H1 (cell line): ENCODE results near the gene IMPDH1. TPM values are rescaled to one million over a fixed set of nuclear protein-coding genes. Genes with fewer than 3 reads are reported as not detected.

Source experiments
- CTCF ChIA-PET: fragments of 300-600 bp; sonication (Branson Sonifier 250); formaldehyde crosslinking; loops from one replicate; lab custom pipeline; 2021; ENCODE audit not compliant: partially characterized antibody; lab: Charles Lee
- POLR2A ChIA-PET: fragments of 300-600 bp; sonication (Branson Sonifier 250); formaldehyde crosslinking; loops from one replicate; lab custom pipeline; 2021; ENCODE audit warnings: inconsistent platforms; ENCODE audit not compliant: partially characterized antibody; lab: Charles Lee
- DNase-seq, 2 experiments: peaks; one replicate each; pipeline versions ENCODE4 v3.0.0 to v3.0.0-alpha.2; 2010 to 2022; ENCODE audit warnings: low spot score in 2 of 2, low read depth in 1 of 2, mixed read lengths in 1 of 2
- FAIRE-seq: peaks from 2 replicates; lab custom pipeline; 2011; peaks lifted over from hg19 to GRCh38; lab: Jason Lieb, UNC
- H2AFZ ChIP-seq: 2 replicates; pipeline ENCODE4 v1.8.1; 2012; ENCODE audit warnings: low read length, inconsistent platforms
- H2AK5ac ChIP-seq: 2 replicates; pipeline ENCODE4 v1.6.1; 2013; ENCODE audit warnings: low read depth, low read length
- H2BK120ac ChIP-seq: replicated peaks from 2 replicates; pipeline ENCODE3; 2013; ENCODE audit warnings: low read depth, low read length, inconsistent platforms
- H2BK12ac ChIP-seq: 2 replicates; pipeline ENCODE4 v1.6.1; 2013; ENCODE audit warnings: low read depth, low read length
- H2BK15ac ChIP-seq: 2 replicates; pipeline ENCODE4 v1.6.1; 2013; ENCODE audit warnings: low read length
- H2BK20ac ChIP-seq: 2 replicates; pipeline ENCODE4 v1.6.1; 2013; ENCODE audit warnings: low read length
- H2BK5ac ChIP-seq: 2 replicates; pipeline ENCODE4 v1.6.1; 2013; ENCODE audit warnings: low read depth, low read length
- H3K14ac ChIP-seq: 2 replicates; pipeline ENCODE4 v1.6.1; 2013; ENCODE audit warnings: inconsistent platforms; ENCODE audit not compliant: insufficient read length
- H3K18ac ChIP-seq: 2 replicates; pipeline ENCODE4 v1.6.1; 2013; ENCODE audit warnings: low read length; ENCODE audit errors: extremely low read depth
- H3K23ac ChIP-seq: 2 replicates; pipeline ENCODE4 v1.6.1; 2013; ENCODE audit warnings: inconsistent platforms; ENCODE audit not compliant: insufficient read length
- H3K23me2 ChIP-seq: 2 replicates; pipeline ENCODE4 v1.6.1; 2013; ENCODE audit warnings: low read depth, low read length
- H3K27ac ChIP-seq: 2 replicates; pipeline ENCODE4 v1.6.1; 2011; ENCODE audit warnings: low read depth, low read length, inconsistent platforms
- H3K27me3 ChIP-seq, 4 experiments: replicated peaks in 1 of 4; 1 replicate in 1 of 4; 2 replicates in 3 of 4; pipeline versions ENCODE4 v1.6.1 to v1.8.1; 2011 to 2013; ENCODE audit warnings: low read length in 3 of 4, mild to moderate bottlenecking in 3 of 4, inconsistent platforms in 2 of 4, mixed read lengths in 2 of 4, moderate library complexity in 1 of 4; ENCODE audit not compliant: control insufficient read depth in 3 of 4, insufficient read depth in 3 of 4; ENCODE audit errors: extremely low read depth in 1 of 4
- H3K36me3 ChIP-seq, 4 experiments: 2 replicates each; pipeline versions ENCODE4 v1.6.1 to v1.8.1; 2011 to 2013; ENCODE audit warnings: mild to moderate bottlenecking in 4 of 4, low read length in 3 of 4, moderate library complexity in 2 of 4, control low read depth in 1 of 4, inconsistent platforms in 1 of 4; ENCODE audit not compliant: insufficient read depth in 4 of 4, control insufficient read depth in 2 of 4
- H3K4ac ChIP-seq: replicated peaks from 2 replicates; pipeline ENCODE3; 2013; ENCODE audit warnings: low read length, low read depth, mixed read lengths, inconsistent platforms; ENCODE audit not compliant: insufficient read length
- H3K4me1 ChIP-seq, 4 experiments: replicated peaks in 1 of 4; 1 replicate in 1 of 4; 2 replicates in 3 of 4; pipeline versions ENCODE4 v1.6.1 to v1.8.1; 2011 to 2013; ENCODE audit warnings: low read length in 3 of 4, inconsistent platforms in 2 of 4, mixed read lengths in 1 of 4; ENCODE audit not compliant: insufficient read depth in 4 of 4, control insufficient read depth in 3 of 4
- H3K4me2 ChIP-seq, 2 experiments: 2 replicates each; pipeline versions ENCODE4 v1.6.1 to v1.8.1; 2011 to 2013; ENCODE audit warnings: low read depth in 2 of 2, low read length in 2 of 2, control low read depth in 1 of 2, inconsistent platforms in 1 of 2, mild to moderate bottlenecking in 1 of 2; ENCODE audit not compliant: insufficient read depth in 1 of 2
- H3K4me3 ChIP-seq, 4 experiments: fragments of 200-600, 300-600 bp in 1 of 4; sonication (generic), shearing (Covaris generic), sonication (Bioruptor Twin) in 1 of 4; 2 replicates each; pipeline versions ENCODE4 v1.5.1 to v1.8.1; 2011 to 2016; ENCODE audit warnings: low read length in 4 of 4, low read depth in 3 of 4, control low read depth in 2 of 4, inconsistent platforms in 2 of 4, mild to moderate bottlenecking in 2 of 4, mixed read lengths in 1 of 4, moderate library complexity in 1 of 4; ENCODE audit not compliant: insufficient read depth in 2 of 4; ENCODE audit errors: extremely low read depth in 1 of 4
- H3K56ac ChIP-seq: replicated peaks from 2 replicates; pipeline ENCODE3; 2013; ENCODE audit warnings: low read depth, mild to moderate bottlenecking, mixed read lengths, low read length, inconsistent platforms; ENCODE audit not compliant: insufficient read length
- H3K79me1 ChIP-seq: 2 replicates; pipeline ENCODE4 v1.6.1; 2013; ENCODE audit warnings: low read depth, low read length, control low read depth
- H3K79me2 ChIP-seq, 2 experiments: 2 replicates each; pipeline versions ENCODE4 v1.6.1 to v1.8.1; 2012 to 2013; ENCODE audit warnings: low read length in 2 of 2, mild to moderate bottlenecking in 2 of 2, inconsistent platforms in 1 of 2; ENCODE audit not compliant: insufficient read depth in 2 of 2, control insufficient read depth in 1 of 2
- H3K9ac ChIP-seq, 4 experiments: replicated peaks in 1 of 4; 1 replicate in 1 of 4; 2 replicates in 3 of 4; pipeline versions ENCODE4 v1.6.1 to v1.8.1; 2011 to 2013; ENCODE audit warnings: low read depth in 3 of 4, low read length in 3 of 4, control low read depth in 2 of 4, mild to moderate bottlenecking in 2 of 4, moderate library complexity in 2 of 4, inconsistent platforms in 1 of 4; ENCODE audit errors: extremely low read depth in 1 of 4
- H3K9me3 ChIP-seq, 2 experiments: 2 replicates each; pipeline versions ENCODE4 v1.6.1 to v1.8.1; 2012 to 2013; ENCODE audit warnings: mild to moderate bottlenecking in 2 of 2, moderate library complexity in 2 of 2, control low read depth in 1 of 2, inconsistent platforms in 1 of 2, low read depth in 1 of 2, low read length in 1 of 2, mixed read lengths in 1 of 2; ENCODE audit not compliant: insufficient read depth in 2 of 2
- H4K20me1 ChIP-seq, 2 experiments: replicated peaks in 1 of 2; 2 replicates each; pipeline versions ENCODE3 to v1.8.1; 2011 to 2013; ENCODE audit warnings: inconsistent platforms in 2 of 2, low read length in 2 of 2, mild to moderate bottlenecking in 1 of 2; ENCODE audit not compliant: insufficient read depth in 2 of 2, control insufficient read depth in 1 of 2
- H4K5ac ChIP-seq: 2 replicates; pipeline ENCODE4 v1.6.1; 2013; ENCODE audit warnings: low read length, low read depth, mixed read lengths, inconsistent platforms; ENCODE audit not compliant: insufficient read length
- H4K8ac ChIP-seq: 2 replicates; pipeline ENCODE4 v1.8.0; 2013; ENCODE audit warnings: mild to moderate bottlenecking, moderate library complexity, low read length, inconsistent platforms; ENCODE audit not compliant: insufficient read depth; ENCODE audit errors: extremely low read depth
- H4K91ac ChIP-seq: replicated peaks from 2 replicates; pipeline ENCODE3; 2013; ENCODE audit warnings: low read length, mixed read lengths, inconsistent platforms; ENCODE audit not compliant: insufficient read length
- ASH2L ChIP-seq: fragments of 200-600, 300-600 bp; sonication (generic); IDR thresholded peaks from one replicate; pipeline ENCODE4 v1.7.1; 2017; ENCODE audit warnings: low read length
- CREB1 ChIP-seq: IDR thresholded peaks from 2 replicates; pipeline ENCODE4 v1.6.1; 2012; ENCODE audit warnings: inconsistent platforms
- KDM4A ChIP-seq: IDR thresholded peaks from one replicate; pipeline ENCODE4 v1.7.1; 2012; ENCODE audit warnings: low read depth, mild to moderate bottlenecking, moderate library complexity, low read length, inconsistent platforms; ENCODE audit not compliant: severe bottlenecking
- POLR2A ChIP-seq, 2 experiments: IDR thresholded peaks; 1 replicate in 1 of 2; 2 replicates in 1 of 2; pipeline ENCODE4 v1.6.1; 2011; ENCODE audit warnings: low read depth in 2 of 2, low read length in 2 of 2, mild to moderate bottlenecking in 2 of 2; ENCODE audit errors: control extremely low read depth in 1 of 2
- RBBP5 ChIP-seq: IDR thresholded peaks from 2 replicates; pipeline ENCODE4 v1.7.1; 2012; ENCODE audit warnings: low read depth, mild to moderate bottlenecking, inconsistent platforms, low read length, moderate library complexity, borderline replicate concordance
- SIRT6 ChIP-seq: IDR thresholded peaks from one replicate; pipeline ENCODE4 v1.7.1; 2012; ENCODE audit warnings: low read length, inconsistent platforms
- WGBS, 2 experiments: shearing (Covaris generic) in 1 of 2; methylation state at CpG; one replicate each; pipeline versions ENCODE4 v1.1.6 to v1.1.7; 2013 to 2015; ENCODE audit warnings: low lambda C conversion rate in 2 of 2, mixed read lengths in 2 of 2, inconsistent platforms in 1 of 2, low coverage in 1 of 2, missing lambda C conversion rate in 1 of 2; ENCODE audit not compliant: insufficient replicate concordance in 2 of 2, insufficient coverage in 1 of 2, insufficient read length in 1 of 2; ENCODE audit errors: extremely low coverage in 1 of 2, missing lambda C conversion rate in 1 of 2; 5-methylcytosine and 5-hydroxymethylcytosine counted together
- polyA plus RNA-seq, 7 experiments: library from polyadenylated mRNA; depleted of rRNA in 3 of 7; stranded (reverse) in 5 of 7; unstranded in 2 of 7; fragments of >200 nt in 5 of 7; fragments of 200-250 nt in 2 of 7; gene quantifications; 1 replicate in 5 of 7; 2 replicates in 1 of 7; 4 replicates in 1 of 7; pipeline versions ENCODE4 v1.2.1 to v1.2.3, GENCODE V29; 2011 to 2013; ENCODE audit warnings: missing spikeins in 2 of 7, mixed read lengths in 2 of 7
- total RNA-seq: library from RNA; stranded (reverse); fragmentation: NEBNext Ultra II Directional; extraction: Animal tissue kit (Norgen Biotek cat#: 25700); gene quantifications from 2 replicates; pipeline ENCODE4 v1.2.1, GENCODE V29; 2021

IMPDH1 gene
- total and polyA plus RNA-seq, 2 of the 8 experiments (the other 6 are each of a cell fraction or from before 2014, with no cell fraction given) = 45.8 TPM

DNA sequence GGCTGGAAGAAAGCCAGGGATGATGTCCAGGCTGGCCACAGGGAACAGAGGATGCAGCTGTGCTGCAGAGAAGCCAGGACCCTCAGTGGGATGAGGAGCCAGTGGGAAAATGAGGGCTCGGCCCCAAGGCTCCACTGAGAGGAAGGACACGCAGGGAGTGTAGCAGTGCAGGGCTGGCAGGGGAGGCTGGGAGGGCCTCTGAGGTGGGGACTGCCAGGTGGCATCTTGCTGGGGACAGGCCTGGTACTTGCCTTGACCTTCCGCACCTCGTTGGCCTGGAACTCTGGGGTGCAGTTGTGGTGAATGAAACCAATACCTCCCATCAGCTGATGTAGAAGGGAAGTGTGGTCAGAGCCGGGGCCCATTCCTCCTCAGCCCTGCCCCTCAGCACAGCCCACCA lies 9.2 kb downstream of the IMPDH1 start:
- Histone ChIP-seq H3K27ac (no peak overlapping the region), H3K23ac (no peak overlapping the region), H2BK12ac (no peak overlapping the region), H3K4me1 (peaks cover 0 to 14% (median 10%) of the 10 kb centered on the region in 4 experiments; a peak in 6 of 7 replicates), H4K8ac (no peak overlapping the region), H2BK120ac (no peak overlapping the region), H3K9me3 (no peaks in the 10 kb centered on the region), H3K56ac (no peak overlapping the region), H3K9ac (no peak overlapping the region), H2BK15ac (no peak overlapping the region), H3K27me3 (peaks cover 0 to 16% (median 11%) of the 10 kb centered on the region in 4 experiments; a peak in 5 of 7 replicates), H2BK20ac (no peak overlapping the region), H4K91ac (no peak overlapping the region), H3K36me3 (peaks cover 0 to 3% (median 2%) of the 10 kb centered on the region in 4 experiments; a peak in 4 of 8 replicates), H4K20me1 (peaks cover 1 to 6% of the 10 kb centered on the region in 2 experiments), H3K4me3 (no peak overlapping the region), H3K14ac (no peak overlapping the region), H3K79me2 (no peaks in the 10 kb centered on the region), H3K79me1 (no peaks in the 10 kb centered on the region), H4K5ac (no peak overlapping the region), H3K23me2 (peaks cover 4% of the 10 kb centered on the region; the same call in 1 of the 2 replicates), H3K18ac (no peak overlapping the region), H2AK5ac (no peak overlapping the region), H3K4ac (no peak overlapping the region), H2BK5ac (no peak overlapping the region), H2AFZ (no peak overlapping the region), H3K4me2 (no peak overlapping the region)
- DNase-seq (no peak), FAIRE-seq (no peak)
- ChIA-PET POLR2A (interaction anchor here (1.2 to 2.4 kb wide), 2 partner anchors 11 to 16 kb away, joined by 4 to 6 read pairs; no protein-coding TSS in a partner anchor), CTCF (interaction anchor here (1.0 to 24.8 kb wide), 7 partner anchors 12 to 60 kb away, joined by 3 to 348 read pairs (median 174); partner anchors contain the start of gene IMPDH1)
- 89% methylated on average over 5 of the region's 5 CpGs; no CpG with 5 or more reads in 1 of the 2 experiments for WGBS, 2 experiments
- no peak for TF ChIP-seq KDM4A
- TF ChIP-seq POLR2A (IDR thresholded peaks at IDR 0.05; ENCODE audit: control extremely low read depth in 1 of 2, low read depth in 2 of 2, low read length in 2 of 2) = no peak
- no peak for TF ChIP-seq CREB1
- no peak for TF ChIP-seq SIRT6
- TF ChIP-seq ASH2L = no peak
- TF ChIP-seq RBBP5 = no peak
